ENCODE results near the gene SORL1. TPM values are rescaled to one million over a fixed set of nuclear protein-coding genes. Genes with fewer than 3 reads are reported as not detected.

The SORL1 gene
- total RNA-seq, 1 experiment from 2014 or later: 4.9 TPM

- no peak for DNase-seq (ENCODE audit: low read depth)
These were observed 25.4 kb upstream of the SORL1 start for GRCh38 chr11:121426476-121427399.

GRCh38 chr11:121427400-121427744, 24.7 kb upstream of the SORL1 start:
- no peak for DNase-seq (ENCODE audit: low read depth)

- DNase-seq (ENCODE audit: low read depth): no peak
These were observed 22.6 kb upstream of the SORL1 start for GRCh38 chr11:121429556-121429955.

GRCh38 chr11:121431820-121432526, 20.1 kb upstream of the SORL1 start:
- no peak for DNase-seq (ENCODE audit: low read depth)

GRCh38 chr11:121435132-121435531, 17.0 kb upstream of the SORL1 start:
- no peak for DNase-seq (ENCODE audit: low read depth)

GRCh38 chr11:121435551-121436511, 16.3 kb upstream of the SORL1 start:
- DNase-seq (ENCODE audit: low read depth): no peak

- DNase-seq (ENCODE audit: low read depth): no peak
These were observed 15.0 kb upstream of the SORL1 start for GRCh38 chr11:121437018-121437685.

- no peak for DNase-seq (ENCODE audit: low read depth)
These were observed 14.4 kb upstream of the SORL1 start for GRCh38 chr11:121437686-121438078.

GRCh38 chr11:121439337-121439736, 12.8 kb upstream of the SORL1 start:
- no peak for DNase-seq (ENCODE audit: low read depth)

- no peak for DNase-seq (ENCODE audit: low read depth)
These were observed 12.4 kb upstream of the SORL1 start for GRCh38 chr11:121439759-121440158.

- DNase-seq (ENCODE audit: low read depth): no peak
These were observed 10.6 kb upstream of the SORL1 start for GRCh38 chr11:121441521-121441920.

GRCh38 chr11:121443688-121444275, 8.3 kb upstream of the SORL1 start:
- no peak for DNase-seq (ENCODE audit: low read depth)

- no peak for DNase-seq (ENCODE audit: low read depth)
These were observed 7.6 kb upstream of the SORL1 start for GRCh38 chr11:121444526-121444925.

- DNase-seq (ENCODE audit: low read depth): no peak
These were observed 6.9 kb upstream of the SORL1 start for GRCh38 chr11:121445071-121445768.

GRCh38 chr11:121446752-121447156, 5.4 kb upstream of the SORL1 start:
- peak; percentile 25 for DNase-seq (ENCODE audit: low read depth)

- DNase-seq (ENCODE audit: low read depth): no peak
These were observed 4.1 kb upstream of the SORL1 start for GRCh38 chr11:121448011-121448410.

GRCh38 chr11:121448431-121448941, 3.6 kb upstream of the SORL1 start:
- no peak for DNase-seq (ENCODE audit: low read depth)

GRCh38 chr11:121449123-121449522, 3.0 kb upstream of the SORL1 start:
- no peak for DNase-seq (ENCODE audit: low read depth)

- no peak for DNase-seq (ENCODE audit: low read depth)
These were observed 2.5 kb upstream of the SORL1 start for GRCh38 chr11:121449626-121450025.

- no peak for DNase-seq (ENCODE audit: low read depth)
These were observed 1.7 kb upstream of the SORL1 start for GRCh38 chr11:121450401-121450800.

Data from HT1080 (cell line).